Vagina (tissue), 2 donors: ENCODE results near the gene TAF7. TPM values are rescaled to one million over a fixed set of nuclear protein-coding genes. Genes with fewer than 3 reads are reported as not detected.

Source experiments
- DNase-seq, 2 donors: peaks; one replicate each; pipeline ENCODE4 v3.0.0-alpha.2; 2017; ENCODE audit errors: extremely low spot score in 2 of 2
- H3K27ac ChIP-seq: fragments of 200-600 bp; sonication (generic); one replicate; pipeline ENCODE4 v1.5.1; 2019
- H3K27me3 ChIP-seq: fragments of 200-600 bp; sonication (generic); one replicate; pipeline ENCODE4 v1.5.1; 2019
- H3K36me3 ChIP-seq, 2 donors: fragments of 200-600 bp; sonication (generic); one replicate each; pipeline ENCODE4 v1.5.1; 2017 to 2019
- H3K4me1 ChIP-seq: fragments of 200-600 bp; sonication (generic); one replicate; pipeline ENCODE4 v1.5.1; 2019
- H3K4me3 ChIP-seq, 2 donors: fragments of 200-600 bp; sonication (generic); 1 replicate in 1 of 2; 2 replicates in 1 of 2; pipeline ENCODE4 v1.5.1; 2016 to 2019
- H3K9me3 ChIP-seq: fragments of 200-600 bp; sonication (generic); one replicate; pipeline ENCODE4 v1.5.1; 2019
- POLR2A ChIP-seq, 2 donors: fragments of 450-650 bp; IDR thresholded peaks; one replicate each; pipeline ENCODE4 v1.6.1; 2017; ENCODE audit warnings: antibody characterized with exemption in 2 of 2, mild to moderate bottlenecking in 2 of 2, moderate library complexity in 2 of 2
- POLR2AphosphoS5 ChIP-seq, 2 donors: sonication (generic); formaldehyde crosslinking; IDR thresholded peaks; one replicate each; pipeline ENCODE4 v1.9.0; 2017; ENCODE audit warnings: antibody characterized with exemption in 2 of 2, mild to moderate bottlenecking in 2 of 2, low read depth in 1 of 2; ENCODE audit not compliant: insufficient read depth in 1 of 2
- intact Hi-C: fragments of 100-400 bp; cut with DNase I; formaldehyde crosslinking; loops from one replicate; pipeline ENCODE4 v1.15.1; 2023
- total RNA-seq: library from RNA; depleted of rRNA; stranded (reverse); fragments of >200 nt; gene quantifications from one replicate; pipeline ENCODE4 v1.2.3, GENCODE V29; 2016
- TF ChIP-seq, protein P1 (sequence below), 3 experiments: fragments of 450-650 bp in 2 of 3; fragments of 200-600 bp in 1 of 3; sonication (generic) in 1 of 3; IDR thresholded peaks; one replicate each; pipeline ENCODE4 v1.5.1; 2017 to 2019; ENCODE audit warnings: antibody characterized with exemption in 3 of 3, mild to moderate bottlenecking in 2 of 3, moderate library complexity in 2 of 3

The TAF7 gene
- total RNA-seq, 1 donor from 2014 or later, result 53.8 TPM

GRCh38 chr5:141303756-141304155 lies 16.8 kb downstream of the TAF7 start, which contains the start of gene SLC25A2:
Gene SLC25A2, minus strand, starts transcription at chr5:141304049. Its CDS starts 184 bp downstream, at chr5:141303865.
- TF ChIP-seq, protein P1, sequence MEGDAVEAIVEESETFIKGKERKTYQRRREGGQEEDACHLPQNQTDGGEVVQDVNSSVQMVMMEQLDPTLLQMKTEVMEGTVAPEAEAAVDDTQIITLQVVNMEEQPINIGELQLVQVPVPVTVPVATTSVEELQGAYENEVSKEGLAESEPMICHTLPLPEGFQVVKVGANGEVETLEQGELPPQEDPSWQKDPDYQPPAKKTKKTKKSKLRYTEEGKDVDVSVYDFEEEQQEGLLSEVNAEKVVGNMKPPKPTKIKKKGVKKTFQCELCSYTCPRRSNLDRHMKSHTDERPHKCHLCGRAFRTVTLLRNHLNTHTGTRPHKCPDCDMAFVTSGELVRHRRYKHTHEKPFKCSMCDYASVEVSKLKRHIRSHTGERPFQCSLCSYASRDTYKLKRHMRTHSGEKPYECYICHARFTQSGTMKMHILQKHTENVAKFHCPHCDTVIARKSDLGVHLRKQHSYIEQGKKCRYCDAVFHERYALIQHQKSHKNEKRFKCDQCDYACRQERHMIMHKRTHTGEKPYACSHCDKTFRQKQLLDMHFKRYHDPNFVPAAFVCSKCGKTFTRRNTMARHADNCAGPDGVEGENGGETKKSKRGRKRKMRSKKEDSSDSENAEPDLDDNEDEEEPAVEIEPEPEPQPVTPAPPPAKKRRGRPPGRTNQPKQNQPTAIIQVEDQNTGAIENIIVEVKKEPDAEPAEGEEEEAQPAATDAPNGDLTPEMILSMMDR (IDR thresholded peaks at IDR 0.05), result no peak
- no peak for TF ChIP-seq POLR2A (IDR thresholded peaks at IDR 0.05)
- H3K4me1 ChIP-seq, result no peaks in the 10 kb centered on the region
- no peak within 1 kb of the TSS for H3K27ac ChIP-seq
- intact Hi-C loops, result no loop called here
- no peak for DNase-seq
- H3K36me3 ChIP-seq, result peaks cover 0 to 8% of the 10 kb centered on the region in 2 donors
- peaks cover 65% of the 10 kb centered on the region for H3K9me3 ChIP-seq
- H3K4me3 ChIP-seq, result no peak within 1 kb of the TSS
- H3K27me3 ChIP-seq, result no peaks in the 10 kb centered on the region

GRCh38 chr5:141298376-141298775 lies 22.2 kb downstream of the TAF7 start:
- Histone ChIP-seq H3K9me3 (peaks cover 50% of the 10 kb centered on the region), H3K27me3 (no peaks in the 10 kb centered on the region), H3K36me3 (no peaks in the 10 kb centered on the region), H3K4me3 (no peak overlapping the region), H3K27ac (no peak overlapping the region), H3K4me1 (no peaks in the 10 kb centered on the region)
- no peak for TF ChIP-seq POLR2AphosphoS5 (IDR thresholded peaks at IDR 0.05; ENCODE audit: insufficient read depth in 1 of 2, low read depth in 1 of 2)
- TF ChIP-seq, protein P1 (IDR thresholded peaks at IDR 0.05), result no peak
- no peak for TF ChIP-seq POLR2A (IDR thresholded peaks at IDR 0.05)
- DNase-seq, result no peak
- intact Hi-C loops, result no loop called here

GRCh38 chr5:141272906-141273305 lies 47.7 kb downstream of the TAF7 start:
- H3K27ac ChIP-seq, result no peak overlapping the region
- intact Hi-C loops, result no loop called here
- no peak for TF ChIP-seq POLR2A (IDR thresholded peaks at IDR 0.05)
- TF ChIP-seq POLR2AphosphoS5 (IDR thresholded peaks at IDR 0.05; ENCODE audit: insufficient read depth in 1 of 2, low read depth in 1 of 2), result no peak
- TF ChIP-seq, protein P1 (IDR thresholded peaks at IDR 0.05), result no peak
- no peaks in the 10 kb centered on the region for H3K27me3 ChIP-seq
- peaks cover 43% of the 10 kb centered on the region for H3K9me3 ChIP-seq
- H3K36me3 ChIP-seq, result no peaks in the 10 kb centered on the region
- no peak for DNase-seq
- no peak overlapping the region for H3K4me3 ChIP-seq
- no peaks in the 10 kb centered on the region for H3K4me1 ChIP-seq

DNA sequence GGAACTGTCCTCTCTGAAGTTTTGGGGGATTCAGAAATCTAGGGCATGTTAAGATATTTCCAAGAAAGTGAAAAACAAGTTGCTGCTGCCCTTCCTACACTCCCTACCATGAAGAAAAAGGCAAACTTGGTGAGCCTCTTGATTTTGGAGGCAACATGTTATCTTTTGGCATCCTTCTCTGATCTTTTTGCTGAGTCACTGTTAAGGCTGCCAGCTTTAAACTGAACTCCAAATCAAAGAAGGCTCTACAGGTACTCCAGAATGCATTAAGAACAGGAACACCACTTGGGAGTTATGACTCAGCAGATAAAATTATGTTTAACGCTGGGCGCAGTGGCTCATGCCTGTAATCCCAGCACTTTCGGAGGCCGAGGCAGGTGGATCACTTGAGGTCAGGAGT lies 51.4 kb downstream of the TAF7 start:
- no peak overlapping the region for H3K27ac ChIP-seq
- no peaks in the 10 kb centered on the region for H3K27me3 ChIP-seq
- no peak for DNase-seq
- peaks cover 0 to 15% of the 10 kb centered on the region in 2 donors for H3K36me3 ChIP-seq
- no peaks in the 10 kb centered on the region for H3K4me1 ChIP-seq
- intact Hi-C loops, result no loop called here
- H3K4me3 ChIP-seq, result no peak overlapping the region
- peaks cover 69% of the 10 kb centered on the region for H3K9me3 ChIP-seq
- TF ChIP-seq, protein P1 (IDR thresholded peaks at IDR 0.05), result no peak
- TF ChIP-seq POLR2AphosphoS5 (IDR thresholded peaks at IDR 0.05; ENCODE audit: insufficient read depth in 1 of 2, low read depth in 1 of 2), result no peak
- no peak for TF ChIP-seq POLR2A (IDR thresholded peaks at IDR 0.05)

Other genes with a start within 250 kb of the TAF7 start
- 3.4 TPM for gene PCDHB2, start 226.2 kb downstream of the TAF7 start, total RNA-seq
- 2.0 TPM for gene PCDHB3, start 220.3 kb downstream of the TAF7 start, total RNA-seq
- 8.3 TPM for gene PCDHB4, start 199.0 kb downstream of the TAF7 start, total RNA-seq
- gene PCDHB5, start 185.6 kb downstream of the TAF7 start, total RNA-seq, result 2.9 TPM
- gene PCDHB6, start 170.7 kb downstream of the TAF7 start, total RNA-seq, result not detected
- gene PCDHB7, start 148.1 kb downstream of the TAF7 start, total RNA-seq, result 0.98 TPM
- 0.25 TPM for gene PCDHB8, start 143.0 kb downstream of the TAF7 start, total RNA-seq
- gene PCDHB16, start 138.4 kb downstream of the TAF7 start, total RNA-seq, result 12.3 TPM
- gene PCDHB9, start 133.6 kb downstream of the TAF7 start, total RNA-seq, result 3.7 TPM
- 3.2 TPM for gene PCDHB10, start 128.4 kb downstream of the TAF7 start, total RNA-seq
- gene PCDHB11, start 121.2 kb downstream of the TAF7 start, total RNA-seq, result 2.2 TPM
- 2.5 TPM for gene PCDHB12, start 112.1 kb downstream of the TAF7 start, total RNA-seq
- gene PCDHB13, start 106.9 kb downstream of the TAF7 start, total RNA-seq, result 3.7 TPM
- 4.2 TPM for gene PCDHB14, start 97.4 kb downstream of the TAF7 start, total RNA-seq
- gene PCDHB15, start 75.4 kb downstream of the TAF7 start, total RNA-seq, result 3.2 TPM
- gene SLC25A2, start 16.7 kb downstream of the TAF7 start, total RNA-seq, result not detected
- gene PCDHGA1, start 9.7 kb upstream of the TAF7 start, total RNA-seq, result not detected
- gene PCDHGA2, start 18.0 kb upstream of the TAF7 start, total RNA-seq, result 6.1 TPM
- 3.4 TPM for gene PCDHGA3, start 23.0 kb upstream of the TAF7 start, total RNA-seq
- 3.9 TPM for gene PCDHGB1, start 29.3 kb upstream of the TAF7 start, total RNA-seq
- 3.9 TPM for gene PCDHGA4, start 34.2 kb upstream of the TAF7 start, total RNA-seq
- 8.3 TPM for gene PCDHGB2, start 39.2 kb upstream of the TAF7 start, total RNA-seq
- 8.6 TPM for gene PCDHGA5, start 43.4 kb upstream of the TAF7 start, total RNA-seq
- 5.4 TPM for gene PCDHGB3, start 49.5 kb upstream of the TAF7 start, total RNA-seq
- gene PCDHGA6, start 53.1 kb upstream of the TAF7 start, total RNA-seq, result 6.4 TPM
- gene PCDHGA7, start 62.0 kb upstream of the TAF7 start, total RNA-seq, result 5.2 TPM
- 10.3 TPM for gene PCDHGB4, start 66.9 kb upstream of the TAF7 start, total RNA-seq
- gene PCDHGA8, start 71.8 kb upstream of the TAF7 start, total RNA-seq, result 6.4 TPM
- 15.0 TPM for gene PCDHGB5, start 77.2 kb upstream of the TAF7 start, total RNA-seq
- gene PCDHGA9, start 82.0 kb upstream of the TAF7 start, total RNA-seq, result 8.8 TPM
- gene PCDHGB6, start 87.2 kb upstream of the TAF7 start, total RNA-seq, result 12.5 TPM
- 10.6 TPM for gene PCDHGA10, start 92.2 kb upstream of the TAF7 start, total RNA-seq
- gene PCDHGB7, start 96.9 kb upstream of the TAF7 start, total RNA-seq, result 14.2 TPM
- gene PCDHGA11, start 100.3 kb upstream of the TAF7 start, total RNA-seq, result 6.6 TPM
- gene PCDHGA12, start 109.7 kb upstream of the TAF7 start, total RNA-seq, result 10.6 TPM
- gene PCDHGC3, start 155.2 kb upstream of the TAF7 start, total RNA-seq, result 78.3 TPM
- 4.9 TPM for gene PCDHGC4, start 164.2 kb upstream of the TAF7 start, total RNA-seq
- 3.4 TPM for gene PCDHGC5, start 168.3 kb upstream of the TAF7 start, total RNA-seq